Measurements from ENCODE around the gene ATP9A. TPM values are rescaled to one million over a fixed set of nuclear protein-coding genes. Genes with fewer than 3 reads are reported as not detected.

ATP9A gene
- total and polyA plus RNA-seq, 2 of the 8 experiments (the other 6 are each of a cell fraction or from before 2014, with no cell fraction given) = 5.0 to 6.4 TPM

GRCh38 chr20:51650685-51651134 is 117.5 kb downstream of the ATP9A start:
- Histone ChIP-seq H3K9me3 (ENCODE audit: insufficient read depth in 2 of 2, low read depth in 1 of 2, low read length in 1 of 2) (no peaks in the 10 kb centered on the region), H3K9ac (replicated peaks in 1 of 4; ENCODE audit: extremely low read depth in 1 of 4, low read depth in 3 of 4, low read length in 3 of 4) (no peak overlapping the region), H3K27me3 (replicated peaks in 1 of 4; ENCODE audit: control insufficient read depth in 3 of 4, extremely low read depth in 1 of 4, insufficient read depth in 3 of 4, low read length in 3 of 4) (no peaks in the 10 kb centered on the region), H3K79me2 (ENCODE audit: control insufficient read depth in 1 of 2, insufficient read depth in 2 of 2, low read length in 2 of 2) (no peaks in the 10 kb centered on the region), H2AK5ac (ENCODE audit: low read depth, low read length) (peak overlapping the region; percentile 60; the same call in 1 of the 2 replicates), H4K20me1 (replicated peaks in 1 of 2; ENCODE audit: control insufficient read depth in 1 of 2, insufficient read depth in 2 of 2, low read length in 2 of 2) (no peaks in the 10 kb centered on the region), H2BK120ac (replicated peaks; ENCODE audit: low read depth, low read length) (no peak overlapping the region), H2AFZ (ENCODE audit: low read length) (no peak overlapping the region), H3K23ac (ENCODE audit: insufficient read length) (no peak overlapping the region), H3K23me2 (ENCODE audit: low read depth, low read length) (no peaks in the 10 kb centered on the region), H3K4me2 (ENCODE audit: insufficient read depth in 1 of 2, low read depth in 2 of 2, low read length in 2 of 2) (no peak overlapping the region), H3K18ac (ENCODE audit: extremely low read depth, low read length) (no peak overlapping the region), H2BK5ac (ENCODE audit: low read depth, low read length) (peak overlapping the region; percentile 32; the same call in 1 of the 2 replicates), H4K5ac (ENCODE audit: insufficient read length, low read depth, low read length) (no peak overlapping the region), H3K14ac (ENCODE audit: insufficient read length) (no peak overlapping the region), H3K27ac (ENCODE audit: low read depth, low read length) (no peak overlapping the region), H3K4me1 (replicated peaks in 1 of 4; ENCODE audit: control insufficient read depth in 3 of 4, insufficient read depth in 4 of 4, low read length in 3 of 4) (no peaks in the 10 kb centered on the region), H3K4me3 (ENCODE audit: extremely low read depth in 1 of 4, insufficient read depth in 2 of 4, low read depth in 3 of 4, low read length in 4 of 4) (no peak overlapping the region), H3K4ac (replicated peaks; ENCODE audit: insufficient read length, low read depth, low read length) (peak overlapping the region; percentile 13), H2BK12ac (ENCODE audit: low read depth, low read length) (no peak overlapping the region), H3K36me3 (ENCODE audit: control insufficient read depth in 2 of 4, insufficient read depth in 4 of 4, low read length in 3 of 4) (0 out of 8 replicates have a peak, but pooled peaks cover 0 to under 1% (median 0%) of the 10 kb centered on the region in 4 experiments), H4K91ac (replicated peaks; ENCODE audit: insufficient read length, low read length) (no peak overlapping the region), H2BK15ac (ENCODE audit: low read length) (no peak overlapping the region), H3K79me1 (ENCODE audit: low read depth, low read length) (no peaks in the 10 kb centered on the region), H4K8ac (ENCODE audit: extremely low read depth, insufficient read depth, low read length) (no peak overlapping the region), H2BK20ac (ENCODE audit: low read length) (no peak overlapping the region), H3K56ac (replicated peaks; ENCODE audit: insufficient read length, low read depth, low read length) (no peak overlapping the region)
- TF ChIP-seq RXRA (IDR thresholded peaks at IDR 0.05; ENCODE audit: insufficient read depth, low read depth, low read length) (no peak), KDM1A (IDR thresholded peaks at IDR 0.05; ENCODE audit: borderline replicate concordance, low read length) (no peak), JUND (IDR thresholded peaks at IDR 0.05; ENCODE audit: low read length) (no peak), YY1 (IDR thresholded peaks at IDR 0.05; ENCODE audit: low read depth, low read length) (no peak), RFX5 (IDR thresholded peaks at IDR 0.05; ENCODE audit: borderline replicate concordance, low read depth, low read length) (no peak), POLR2A (IDR thresholded peaks at IDR 0.05; ENCODE audit: control extremely low read depth in 1 of 2, low read depth in 2 of 2, low read length in 2 of 2) (no peak), CTCF (IDR thresholded peaks at IDR 0.05; ENCODE audit: control extremely low read depth in 1 of 3, insufficient read depth in 1 of 3, low read depth in 1 of 3, low read length in 3 of 3) (no peak), EP300 (IDR thresholded peaks at IDR 0.05; ENCODE audit: borderline replicate concordance in 1 of 2, low read depth in 2 of 2, low read length in 2 of 2) (no peak)
- DNase-seq (ENCODE audit: low read depth in 1 of 2, low spot score in 2 of 2) (no peak), FAIRE-seq (no peak)
- 76% methylated on average over 5 of the region's 5 CpGs; no CpG with 5 or more reads in 1 of the 2 experiments for WGBS, 2 experiments (ENCODE audit: extremely low coverage in 1 of 2, insufficient coverage in 1 of 2, insufficient read length in 1 of 2, insufficient replicate concordance in 2 of 2, low coverage in 1 of 2, low lambda C conversion rate in 2 of 2, missing lambda C conversion rate in 1 of 2)
- CTCF ChIA-PET (ENCODE audit: partially characterized antibody) = no interaction called here
- POLR2A ChIA-PET (ENCODE audit: partially characterized antibody) = no interaction called here

All from H1 (cell line).